ENCODE results near the gene ITPRIPL1.

DNA sequence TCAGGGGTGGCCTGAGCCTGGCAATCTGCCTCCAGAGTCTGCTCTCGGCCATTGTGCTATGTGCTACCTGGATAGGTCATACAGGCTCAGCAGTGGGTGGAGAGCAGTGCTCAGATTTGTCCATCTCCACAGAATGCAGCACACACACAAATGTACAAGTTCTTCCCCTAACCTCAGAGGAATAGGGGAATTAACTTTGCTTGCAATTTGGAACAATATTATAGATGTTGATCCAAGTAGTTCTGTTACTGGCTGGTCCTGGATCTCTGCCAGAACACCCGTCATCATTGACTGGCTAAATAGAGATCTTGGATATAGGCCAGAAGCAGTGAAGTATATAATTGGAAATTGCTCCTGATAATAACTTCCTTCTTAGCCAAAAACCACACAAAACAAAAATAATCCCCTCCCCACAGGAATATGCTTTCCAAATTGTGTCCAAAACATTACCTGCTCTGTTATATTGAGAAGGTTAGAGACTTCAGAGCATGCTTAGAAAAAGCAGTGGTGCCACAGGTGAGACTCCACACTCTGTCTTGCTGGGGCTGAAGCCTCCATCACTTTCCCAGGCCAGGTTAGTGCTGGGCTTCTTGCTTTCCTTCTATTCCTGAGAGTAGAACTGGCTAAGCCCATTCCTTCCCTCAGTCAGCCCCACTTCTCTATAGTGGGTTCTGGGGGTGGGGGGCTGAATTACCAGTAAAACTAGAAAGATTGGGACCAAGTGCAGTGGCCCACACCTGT, 49.3 kb downstream of the ITPRIPL1 start:
- TF ChIP-seq POLR2AphosphoS5 (IDR thresholded peaks at IDR 0.05; ENCODE audit: low read depth, low read length) (no peak), POLR2A (IDR thresholded peaks at IDR 0.05; ENCODE audit: control extremely low read depth in 1 of 2, low read depth in 2 of 2, low read length in 2 of 2) (no peak), CEBPB (IDR thresholded peaks at IDR 0.05; ENCODE audit: low read depth, low read length) (no peak), ZNF274 (IDR thresholded peaks at IDR 0.05; ENCODE audit: borderline replicate concordance, extremely low read depth, low read length) (no peak), RAD21 (IDR thresholded peaks at IDR 0.05 in 1 of 2, conservative IDR thresholded peaks at IDR 0.05 in 1 of 2; ENCODE audit: low read depth in 2 of 2, low read length in 2 of 2) (no peak), EP300 (IDR thresholded peaks at IDR 0.05; ENCODE audit: borderline replicate concordance in 1 of 2, low read depth in 2 of 2, low read length in 2 of 2) (no peak), CREB1 (IDR thresholded peaks at IDR 0.05) (no peak), KDM4A (IDR thresholded peaks at IDR 0.05; ENCODE audit: low read depth, low read length, severe bottlenecking) (no peak), RNF2 (IDR thresholded peaks at IDR 0.05; ENCODE audit: borderline replicate concordance, low read depth, low read length, missing control alignments, poor library complexity, severe bottlenecking) (no peak), EGR1 (IDR thresholded peaks at IDR 0.05; ENCODE audit: borderline replicate concordance, low read depth, low read length) (no peak)
- TF ChIP-seq, protein P1, sequence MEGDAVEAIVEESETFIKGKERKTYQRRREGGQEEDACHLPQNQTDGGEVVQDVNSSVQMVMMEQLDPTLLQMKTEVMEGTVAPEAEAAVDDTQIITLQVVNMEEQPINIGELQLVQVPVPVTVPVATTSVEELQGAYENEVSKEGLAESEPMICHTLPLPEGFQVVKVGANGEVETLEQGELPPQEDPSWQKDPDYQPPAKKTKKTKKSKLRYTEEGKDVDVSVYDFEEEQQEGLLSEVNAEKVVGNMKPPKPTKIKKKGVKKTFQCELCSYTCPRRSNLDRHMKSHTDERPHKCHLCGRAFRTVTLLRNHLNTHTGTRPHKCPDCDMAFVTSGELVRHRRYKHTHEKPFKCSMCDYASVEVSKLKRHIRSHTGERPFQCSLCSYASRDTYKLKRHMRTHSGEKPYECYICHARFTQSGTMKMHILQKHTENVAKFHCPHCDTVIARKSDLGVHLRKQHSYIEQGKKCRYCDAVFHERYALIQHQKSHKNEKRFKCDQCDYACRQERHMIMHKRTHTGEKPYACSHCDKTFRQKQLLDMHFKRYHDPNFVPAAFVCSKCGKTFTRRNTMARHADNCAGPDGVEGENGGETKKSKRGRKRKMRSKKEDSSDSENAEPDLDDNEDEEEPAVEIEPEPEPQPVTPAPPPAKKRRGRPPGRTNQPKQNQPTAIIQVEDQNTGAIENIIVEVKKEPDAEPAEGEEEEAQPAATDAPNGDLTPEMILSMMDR (IDR thresholded peaks at IDR 0.05; ENCODE audit: control extremely low read depth in 1 of 3, insufficient read depth in 1 of 3, low read depth in 1 of 3, low read length in 3 of 3) = no peak

Data from H1 (cell line).